Muscle of back (tissue), 11 donors: ENCODE data around the gene RWDD4. TPM values are rescaled to one million over a fixed set of nuclear protein-coding genes. Genes with fewer than 3 reads are reported as not detected.

Source experiments
- DNase-seq, 3 donors: peaks; one replicate each; pipeline versions ENCODE4 v3.0.0 to v3.0.0-alpha.2; 2013
- polyA plus RNA-seq, 10 donors: library from polyadenylated mRNA; unstranded; fragments of 120-200 nt; gene quantifications; one replicate each; pipeline ENCODE4 v1.2.1, GENCODE V29; 2013; ENCODE audit not compliant: insufficient read length in 10 of 10

Gene RWDD4
- polyA plus RNA-seq, 10 donors: 29.8 to 39.6 (median 32.3) TPM

DNA sequence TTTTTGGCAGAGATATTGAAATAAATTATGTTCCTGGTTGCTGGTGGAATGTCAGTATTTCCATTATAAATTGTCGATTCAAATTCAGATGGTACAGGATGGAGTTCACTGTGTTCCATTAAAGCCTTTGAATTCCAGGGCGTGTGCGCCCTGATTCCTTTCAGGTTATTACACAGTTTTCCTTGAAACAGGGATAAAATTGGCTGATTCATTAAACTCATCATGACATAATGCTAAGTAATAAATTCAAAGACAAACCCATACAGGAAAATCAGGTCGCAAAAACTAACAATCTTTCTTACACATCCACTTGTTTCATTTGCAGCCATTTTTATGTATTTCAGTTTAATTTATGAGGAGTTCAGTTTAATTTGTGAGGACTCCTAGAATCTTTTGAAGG lies 51.1 kb downstream of the RWDD4 start:
- DNase-seq: no peak

GRCh38 chr4:183602557-183603027 lies 56.4 kb downstream of the RWDD4 start:
- DNase-seq: peak in 1 of 3 donors; percentile 61

DNA sequence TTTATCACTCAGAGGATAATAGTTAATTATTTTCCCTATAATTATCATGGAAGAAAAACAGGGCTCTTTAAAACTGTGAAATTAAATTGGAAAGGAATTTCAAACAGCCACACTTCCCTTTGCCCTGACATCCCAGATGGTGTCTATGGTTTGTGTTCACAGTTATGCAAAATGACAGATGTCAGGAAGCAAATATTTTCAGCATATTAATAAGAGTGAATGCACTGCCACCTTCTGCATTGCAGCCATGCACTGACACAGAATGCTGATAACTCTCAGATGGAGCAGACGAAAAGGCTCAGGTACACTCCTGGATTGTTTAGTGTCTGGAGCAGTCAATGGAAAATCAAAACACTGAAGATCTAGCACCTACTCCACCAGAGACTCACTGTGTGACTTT lies 57.6 kb downstream of the RWDD4 start:
- no peak for DNase-seq

DNA sequence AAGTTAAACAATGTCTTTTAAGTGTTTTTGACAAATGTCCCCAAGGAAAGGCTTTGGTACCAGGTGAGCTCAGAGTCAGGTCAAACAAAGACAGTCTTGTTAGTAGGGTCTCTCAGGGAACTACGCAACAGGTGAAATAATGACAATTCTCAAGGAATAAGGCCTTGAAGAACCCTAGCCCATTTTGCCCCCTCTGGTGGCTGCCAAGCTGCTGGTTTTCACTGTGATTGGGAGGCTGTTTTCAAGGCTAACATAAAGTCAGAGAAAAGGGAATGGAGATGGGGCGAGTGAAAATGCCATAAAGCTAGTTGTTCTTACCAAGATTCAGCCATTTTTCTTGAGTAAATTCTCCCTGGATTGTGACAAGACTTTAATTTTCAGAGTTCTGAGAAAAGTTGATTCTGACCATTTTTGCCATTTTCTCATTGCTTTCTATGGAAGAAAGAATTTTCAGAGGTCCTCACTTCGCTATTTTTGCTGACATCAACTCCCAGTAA lies 58.7 kb downstream of the RWDD4 start:
- DNase-seq: no peak

GRCh38 chr4:183599690-183600089 lies 59.3 kb downstream of the RWDD4 start:
- DNase-seq: no peak

- DNase-seq: no peak
These were observed 59.7 kb downstream of the RWDD4 start for GRCh38 chr4:183599284-183599683.

GRCh38 chr4:183596067-183596757 lies 62.8 kb downstream of the RWDD4 start:
- DNase-seq: no peak

DNA sequence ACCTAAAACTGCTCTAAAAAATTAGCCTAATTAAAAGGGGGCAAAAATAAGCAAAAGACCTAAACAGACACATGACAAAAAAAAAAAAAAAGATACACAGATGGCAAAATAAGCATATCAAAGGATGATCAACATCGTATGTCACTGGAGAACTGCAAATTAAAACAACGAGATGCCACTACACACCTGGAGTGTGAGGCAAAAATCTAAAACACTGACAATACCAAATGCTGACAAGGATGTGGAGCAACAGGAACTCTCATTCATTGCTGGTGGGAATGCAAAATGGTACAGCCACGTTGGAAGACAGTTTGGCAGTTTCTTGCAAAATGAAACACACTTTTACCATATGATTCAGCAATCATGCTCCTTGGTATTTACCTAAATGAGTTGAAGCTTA lies 64.2 kb downstream of the RWDD4 start:
- no peak for DNase-seq

- no peak for DNase-seq
These were observed 67.7 kb downstream of the RWDD4 start for GRCh38 chr4:183591301-183591700.

Other genes starting within 250 kb of the RWDD4 start
- gene CDKN2AIP, start 214.5 kb downstream of the RWDD4 start, polyA plus RNA-seq: 10 to 100 TPM; 14.0 to 25.0 (median 16.8) TPM
- 10 to 100 TPM; 13.8 to 21.9 (median 14.7) TPM for gene ING2, start 154.1 kb downstream of the RWDD4 start, polyA plus RNA-seq
- gene TRAPPC11, start 108 bp upstream of the RWDD4 start, polyA plus RNA-seq: 10 to 100 TPM; 18.3 to 36.8 (median 26.2) TPM
- 1 to 10 TPM; 5.3 to 8.8 (median 6.3) TPM for gene STOX2, start 246.1 kb upstream of the RWDD4 start, polyA plus RNA-seq